Body of pancreas (tissue), 4 donors: ENCODE data around the gene SMARCA2. TPM values are rescaled to one million over a fixed set of nuclear protein-coding genes. Genes with fewer than 3 reads are reported as not detected.

ENCODE experiments used
- ATAC-seq: fragments of 150-250 bp; one replicate; pipeline ENCODE4 v1.9.1; 2016
- DNase-seq, 4 donors: peaks; one replicate each; pipeline ENCODE4 v3.0.0-alpha.2; 2019
- H3K27ac ChIP-seq, 4 donors: fragments of 200-600 bp; sonication (generic); 1 replicate in 3 of 4; 2 replicates in 1 of 4; pipeline versions ENCODE4 v1.5.1 to v1.6.1; 2016 to 2019; ENCODE audit warnings: mild to moderate bottlenecking in 1 of 4, mixed read lengths in 1 of 4, moderate library complexity in 1 of 4
- H3K27me3 ChIP-seq, 2 donors: fragments of 200-600 bp; sonication (generic); one replicate each; pipeline ENCODE4 v1.6.0; 2016; ENCODE audit warnings: mild to moderate bottlenecking in 1 of 2
- H3K36me3 ChIP-seq, 2 donors: fragments of 200-600 bp; sonication (generic); replicated peaks in 1 of 2; 2 replicates each; pipeline ENCODE4 v1.5.1; 2016; ENCODE audit warnings: low read depth in 2 of 2; ENCODE audit not compliant: insufficient read depth in 1 of 2
- H3K4me1 ChIP-seq: fragments of 200-600 bp; sonication (generic); one replicate; pipeline ENCODE4 v1.6.0; 2016
- H3K4me3 ChIP-seq, 2 donors: fragments of 200-600 bp; sonication (generic); 1 replicate in 1 of 2; 2 replicates in 1 of 2; pipeline ENCODE4 v1.5.1; 2016 to 2019
- H3K9me3 ChIP-seq, 3 donors: fragments of 200-600 bp; sonication (generic); 1 replicate in 2 of 3; 2 replicates in 1 of 3; pipeline ENCODE4 v1.5.1; 2016
- POLR2A ChIP-seq, 3 donors: fragments of 450-650 bp; IDR thresholded peaks; one replicate each; pipeline ENCODE4 v1.6.1; 2016; ENCODE audit warnings: antibody characterized with exemption in 3 of 3, mild to moderate bottlenecking in 2 of 3
- WGBS, 2 donors: methylation state at CpG; one replicate each; pipeline ENCODE4 v1.1.5; 2017; 5-methylcytosine and 5-hydroxymethylcytosine counted together
- intact Hi-C: fragments of 100-400 bp; cut with DNase I; formaldehyde crosslinking; loops from one replicate; pipeline ENCODE4 v1.15.1; 2023
- total RNA-seq, 2 donors: library from RNA; depleted of rRNA; stranded (reverse); fragments of >200 nt; gene quantifications; one replicate each; pipeline ENCODE4 v1.1.0, GENCODE V29; 2016
- TF ChIP-seq, protein P1 (sequence below), 7 experiments: fragments of 450-650 bp in 4 of 7; fragments of 200-600 bp in 3 of 7; sonication (generic) in 3 of 7; IDR thresholded peaks; one replicate each; pipeline ENCODE4 v1.5.1; 2016 to 2019; ENCODE audit warnings: antibody characterized with exemption in 7 of 7

Gene SMARCA2
- total RNA-seq, 2 donors from 2014 or later: 83.8 to 117 TPM

DNA sequence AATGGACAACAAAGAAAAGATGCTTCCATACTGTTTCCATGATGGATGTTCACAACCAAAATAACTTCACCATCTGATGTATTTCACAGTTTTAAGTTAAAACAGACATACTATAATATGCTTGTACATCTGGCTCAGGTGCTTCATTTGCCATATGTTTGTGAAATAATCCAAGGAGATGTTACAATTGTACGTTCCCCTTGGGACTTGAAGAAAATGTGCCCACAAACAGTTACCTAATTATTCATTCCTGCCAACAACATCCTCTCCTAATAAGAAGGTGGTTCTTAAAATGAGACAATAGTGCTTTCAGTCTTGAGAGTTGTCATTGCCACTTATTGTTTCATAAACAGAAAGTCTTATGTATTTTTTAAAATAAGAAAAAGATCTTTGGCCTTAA lies 33.1 kb upstream of the SMARCA2 start:
- ATAC-seq: no peak
- no peak overlapping the region for H3K4me3 ChIP-seq
- H3K4me1 ChIP-seq: peaks cover 20% of the 10 kb centered on the region
- H3K27me3 ChIP-seq: no peaks in the 10 kb centered on the region
- DNase-seq: no peak
- TF ChIP-seq, protein P1, sequence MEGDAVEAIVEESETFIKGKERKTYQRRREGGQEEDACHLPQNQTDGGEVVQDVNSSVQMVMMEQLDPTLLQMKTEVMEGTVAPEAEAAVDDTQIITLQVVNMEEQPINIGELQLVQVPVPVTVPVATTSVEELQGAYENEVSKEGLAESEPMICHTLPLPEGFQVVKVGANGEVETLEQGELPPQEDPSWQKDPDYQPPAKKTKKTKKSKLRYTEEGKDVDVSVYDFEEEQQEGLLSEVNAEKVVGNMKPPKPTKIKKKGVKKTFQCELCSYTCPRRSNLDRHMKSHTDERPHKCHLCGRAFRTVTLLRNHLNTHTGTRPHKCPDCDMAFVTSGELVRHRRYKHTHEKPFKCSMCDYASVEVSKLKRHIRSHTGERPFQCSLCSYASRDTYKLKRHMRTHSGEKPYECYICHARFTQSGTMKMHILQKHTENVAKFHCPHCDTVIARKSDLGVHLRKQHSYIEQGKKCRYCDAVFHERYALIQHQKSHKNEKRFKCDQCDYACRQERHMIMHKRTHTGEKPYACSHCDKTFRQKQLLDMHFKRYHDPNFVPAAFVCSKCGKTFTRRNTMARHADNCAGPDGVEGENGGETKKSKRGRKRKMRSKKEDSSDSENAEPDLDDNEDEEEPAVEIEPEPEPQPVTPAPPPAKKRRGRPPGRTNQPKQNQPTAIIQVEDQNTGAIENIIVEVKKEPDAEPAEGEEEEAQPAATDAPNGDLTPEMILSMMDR (IDR thresholded peaks at IDR 0.05): no peak
- no peaks in the 10 kb centered on the region for H3K36me3 ChIP-seq
- WGBS, 2 donors: 80 to 92% methylated on average over 1 of the region's 1 CpG
- intact Hi-C loops: no loop called here
- no peaks in the 10 kb centered on the region for H3K9me3 ChIP-seq
- no peak overlapping the region for H3K27ac ChIP-seq

DNA sequence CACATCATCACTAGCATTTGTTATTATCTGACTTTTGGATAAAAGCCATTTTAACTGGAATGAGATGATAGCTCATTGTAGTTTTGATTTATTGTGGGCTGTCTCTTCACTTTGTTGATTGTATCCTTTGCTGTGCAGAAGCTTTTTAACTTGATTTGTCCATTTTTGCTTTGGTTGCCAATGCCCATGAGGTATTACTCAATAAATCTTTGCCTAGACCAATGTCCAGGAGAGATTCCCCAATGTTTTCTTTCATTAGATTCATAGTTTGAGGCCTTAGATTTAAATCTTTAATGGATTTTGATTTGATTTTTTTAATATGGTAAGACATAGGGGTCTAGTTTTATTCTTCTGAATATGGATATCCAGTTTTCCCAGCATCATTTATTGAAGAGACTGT lies 28.8 kb upstream of the SMARCA2 start:
- DNase-seq (no peak), ATAC-seq (no peak)
- no peaks in the 10 kb centered on the region for H3K36me3 ChIP-seq
- TF ChIP-seq, protein P1 (IDR thresholded peaks at IDR 0.05): no peak
- no peak for TF ChIP-seq POLR2A (IDR thresholded peaks at IDR 0.05)
- no peaks in the 10 kb centered on the region for H3K27me3 ChIP-seq
- H3K27ac ChIP-seq: no peak overlapping the region
- no peaks in the 10 kb centered on the region for H3K9me3 ChIP-seq
- H3K4me3 ChIP-seq: no peak overlapping the region
- H3K4me1 ChIP-seq: no peaks in the 10 kb centered on the region
- intact Hi-C loops: no loop called here

DNA sequence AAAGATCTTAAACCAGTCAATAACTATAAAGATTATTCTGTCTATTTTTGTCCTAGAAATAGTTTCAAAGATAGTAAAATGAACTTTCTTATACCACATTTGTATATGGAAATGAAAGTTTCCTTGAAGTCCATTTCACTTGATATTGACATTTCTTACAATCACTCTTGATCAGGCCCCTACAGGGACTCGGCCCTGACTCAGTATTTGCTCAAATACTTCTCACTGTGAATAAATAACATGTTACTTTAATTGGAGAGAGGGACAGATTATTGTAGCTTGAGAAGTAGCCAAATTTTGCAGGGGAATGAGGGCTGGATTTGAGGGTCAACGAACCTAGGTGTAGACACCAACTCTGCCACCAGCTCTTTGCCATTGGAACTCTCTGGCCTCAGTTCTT lies 25.6 kb upstream of the SMARCA2 start:
- no peaks in the 10 kb centered on the region for H3K9me3 ChIP-seq
- H3K36me3 ChIP-seq: no peaks in the 10 kb centered on the region
- no peak overlapping the region for H3K4me3 ChIP-seq
- DNase-seq (no peak), ATAC-seq (no peak)
- intact Hi-C loops: no loop called here
- H3K4me1 ChIP-seq: no peaks in the 10 kb centered on the region
- TF ChIP-seq, protein P1 (IDR thresholded peaks at IDR 0.05): no peak
- no peak for TF ChIP-seq POLR2A (IDR thresholded peaks at IDR 0.05)
- no peak overlapping the region for H3K27ac ChIP-seq
- WGBS, 2 donors: 36 to 48% methylated on average over 2 of the region's 2 CpGs
- no peaks in the 10 kb centered on the region for H3K27me3 ChIP-seq

DNA sequence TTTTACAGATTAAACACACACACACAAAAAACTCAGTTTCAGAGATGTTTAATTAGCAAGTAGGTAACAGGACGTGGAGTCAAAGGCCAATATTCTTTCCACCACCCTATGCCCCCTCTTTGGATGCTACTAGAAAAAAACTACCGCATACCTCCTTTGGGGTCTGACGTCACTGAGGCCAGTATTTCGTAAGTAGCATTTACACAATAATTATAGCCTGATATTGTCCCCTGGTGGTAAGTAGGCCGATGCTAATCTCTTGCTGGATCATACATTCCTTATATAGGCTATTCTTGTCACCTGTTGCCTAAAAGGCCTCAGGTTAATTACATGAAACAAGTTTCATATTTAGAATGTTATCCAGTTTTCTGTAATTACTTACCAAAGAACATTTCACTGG lies 21.0 kb upstream of the SMARCA2 start:
- ATAC-seq: no peak
- no peak overlapping the region for H3K27ac ChIP-seq
- H3K36me3 ChIP-seq: no peaks in the 10 kb centered on the region
- TF ChIP-seq, protein P1 (IDR thresholded peaks at IDR 0.05): no peak
- TF ChIP-seq POLR2A (IDR thresholded peaks at IDR 0.05): no peak
- 79 to 80% methylated on average over 5 of the region's 5 CpGs for WGBS, 2 donors
- H3K9me3 ChIP-seq: no peaks in the 10 kb centered on the region
- H3K4me3 ChIP-seq: no peak overlapping the region
- no peaks in the 10 kb centered on the region for H3K27me3 ChIP-seq
- intact Hi-C loops: no loop called here
- H3K4me1 ChIP-seq: no peaks in the 10 kb centered on the region
- no peak for DNase-seq

DNA sequence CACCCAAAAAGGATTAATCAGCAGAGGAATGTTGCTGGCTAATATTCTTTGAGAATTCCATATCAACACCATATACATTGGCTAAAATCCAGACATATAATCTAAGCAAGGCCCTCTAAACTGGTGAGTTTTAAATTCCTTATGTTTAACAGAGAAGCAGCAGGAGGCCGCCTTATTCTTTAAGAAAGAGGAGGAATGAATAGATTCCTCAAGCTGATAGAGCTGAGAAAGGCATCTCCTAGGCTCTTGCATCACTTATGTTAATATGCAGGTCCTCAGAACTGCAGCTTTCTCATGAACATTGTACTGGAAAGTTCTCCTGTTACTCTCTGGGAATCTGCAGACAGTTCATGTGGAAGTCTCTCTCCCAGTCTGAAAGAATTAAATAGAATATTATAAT lies 20.1 kb upstream of the SMARCA2 start:
- Histone ChIP-seq H3K4me1 (no peaks in the 10 kb centered on the region), H3K36me3 (no peaks in the 10 kb centered on the region), H3K27ac (no peak overlapping the region), H3K4me3 (no peak overlapping the region), H3K27me3 (no peaks in the 10 kb centered on the region), H3K9me3 (no peaks in the 10 kb centered on the region)
- no peak for TF ChIP-seq POLR2A (IDR thresholded peaks at IDR 0.05)
- TF ChIP-seq, protein P1 (IDR thresholded peaks at IDR 0.05): no peak
- intact Hi-C loops: no loop called here
- ATAC-seq (no peak), DNase-seq (no peak)
- WGBS, 2 donors: 92 to 96% methylated on average over 1 of the region's 1 CpG
